GM12872 (cell line): Measurements from ENCODE around the gene SKIC8.

ENCODE experiments used
- TF ChIP-seq, protein P1 (sequence below): IDR thresholded peaks from 3 replicates; pipeline ENCODE4 v1.5.1; 2011; ENCODE audit warnings: low read depth, mild to moderate bottlenecking, low read length, moderate library complexity; ENCODE audit not compliant: insufficient read depth

SKIC8 gene

DNA sequence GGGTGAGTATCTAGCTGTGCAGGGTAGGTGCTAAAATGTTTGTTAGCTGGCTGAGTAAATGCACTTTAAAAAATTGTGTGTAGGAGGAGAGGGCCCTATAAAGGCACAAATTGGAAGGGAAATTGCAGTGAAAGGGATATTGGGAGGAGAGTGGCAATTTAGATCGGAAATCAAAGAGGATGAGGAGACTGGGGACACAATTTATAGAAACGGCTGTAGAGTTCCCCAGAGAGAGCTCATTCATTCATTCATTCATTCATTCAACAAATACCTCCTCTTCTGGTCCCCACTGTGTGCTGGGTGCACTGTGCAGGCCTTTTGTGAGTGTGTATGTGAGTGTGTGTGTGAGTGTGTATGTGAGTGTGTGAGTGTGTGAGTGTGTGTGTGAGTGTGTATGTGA, 32.6 kb downstream of the SKIC8 start:
- TF ChIP-seq, protein P1, sequence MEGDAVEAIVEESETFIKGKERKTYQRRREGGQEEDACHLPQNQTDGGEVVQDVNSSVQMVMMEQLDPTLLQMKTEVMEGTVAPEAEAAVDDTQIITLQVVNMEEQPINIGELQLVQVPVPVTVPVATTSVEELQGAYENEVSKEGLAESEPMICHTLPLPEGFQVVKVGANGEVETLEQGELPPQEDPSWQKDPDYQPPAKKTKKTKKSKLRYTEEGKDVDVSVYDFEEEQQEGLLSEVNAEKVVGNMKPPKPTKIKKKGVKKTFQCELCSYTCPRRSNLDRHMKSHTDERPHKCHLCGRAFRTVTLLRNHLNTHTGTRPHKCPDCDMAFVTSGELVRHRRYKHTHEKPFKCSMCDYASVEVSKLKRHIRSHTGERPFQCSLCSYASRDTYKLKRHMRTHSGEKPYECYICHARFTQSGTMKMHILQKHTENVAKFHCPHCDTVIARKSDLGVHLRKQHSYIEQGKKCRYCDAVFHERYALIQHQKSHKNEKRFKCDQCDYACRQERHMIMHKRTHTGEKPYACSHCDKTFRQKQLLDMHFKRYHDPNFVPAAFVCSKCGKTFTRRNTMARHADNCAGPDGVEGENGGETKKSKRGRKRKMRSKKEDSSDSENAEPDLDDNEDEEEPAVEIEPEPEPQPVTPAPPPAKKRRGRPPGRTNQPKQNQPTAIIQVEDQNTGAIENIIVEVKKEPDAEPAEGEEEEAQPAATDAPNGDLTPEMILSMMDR = no peak

DNA sequence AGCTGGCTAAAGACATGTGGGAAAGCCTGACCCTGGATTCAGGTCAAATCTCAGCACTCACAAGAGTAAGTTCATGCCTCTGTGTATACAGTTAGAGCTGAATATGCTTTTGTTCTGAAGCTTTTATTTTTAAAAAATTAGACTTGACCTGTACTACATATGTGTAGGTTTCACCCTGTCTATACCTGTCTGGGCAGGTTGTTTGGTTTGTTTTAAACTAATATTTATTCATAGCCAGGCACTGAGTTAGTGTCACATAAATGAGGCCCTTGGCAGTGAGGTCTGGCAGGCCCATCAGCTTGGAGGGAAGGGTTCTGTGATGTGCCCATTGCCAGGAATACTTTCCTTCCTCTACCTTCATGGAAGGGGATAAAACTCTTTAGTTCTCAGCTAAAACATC, 33.2 kb downstream of the SKIC8 start:
- TF ChIP-seq, protein P1 = no peak

DNA sequence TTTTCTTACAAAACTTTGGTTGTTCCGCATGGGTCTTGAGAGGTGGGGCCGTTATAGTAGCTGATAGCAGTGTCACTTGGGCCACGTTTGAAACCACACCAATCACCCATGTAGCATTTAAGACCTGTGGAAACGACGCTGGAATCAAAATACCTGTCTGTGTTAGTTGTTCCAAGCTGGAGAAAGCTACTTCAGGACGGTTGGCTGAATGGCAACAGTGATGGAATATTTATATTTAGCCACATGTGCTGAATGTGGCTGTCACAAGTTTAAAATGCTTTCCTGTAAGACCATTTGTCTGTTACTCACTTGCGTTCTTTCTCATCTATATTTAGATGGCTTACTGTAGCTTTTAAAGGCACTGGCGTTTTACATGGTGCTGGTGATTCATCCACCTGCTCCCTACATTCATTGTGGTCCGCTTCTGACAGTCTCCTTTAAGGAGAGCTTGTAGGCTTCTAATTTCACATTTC, 33.6 kb downstream of the SKIC8 start:
- TF ChIP-seq, protein P1 = no peak

DNA sequence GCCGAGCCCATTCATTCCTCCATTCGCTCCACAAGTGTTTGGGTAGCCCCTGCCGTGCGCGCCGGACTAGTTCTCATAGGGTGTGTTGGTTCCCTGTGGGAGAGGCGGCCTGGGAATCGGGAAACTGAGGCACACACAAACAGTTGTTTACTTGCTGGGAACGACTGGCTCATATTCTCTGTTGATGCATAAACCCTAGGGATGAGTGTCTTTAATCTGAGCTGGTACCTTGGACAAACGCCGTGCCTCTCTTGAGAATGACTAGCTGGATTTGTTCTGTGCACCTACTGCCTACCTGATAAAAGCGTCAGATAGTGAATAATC, 34.3 kb downstream of the SKIC8 start:
- TF ChIP-seq, protein P1 = no peak

DNA sequence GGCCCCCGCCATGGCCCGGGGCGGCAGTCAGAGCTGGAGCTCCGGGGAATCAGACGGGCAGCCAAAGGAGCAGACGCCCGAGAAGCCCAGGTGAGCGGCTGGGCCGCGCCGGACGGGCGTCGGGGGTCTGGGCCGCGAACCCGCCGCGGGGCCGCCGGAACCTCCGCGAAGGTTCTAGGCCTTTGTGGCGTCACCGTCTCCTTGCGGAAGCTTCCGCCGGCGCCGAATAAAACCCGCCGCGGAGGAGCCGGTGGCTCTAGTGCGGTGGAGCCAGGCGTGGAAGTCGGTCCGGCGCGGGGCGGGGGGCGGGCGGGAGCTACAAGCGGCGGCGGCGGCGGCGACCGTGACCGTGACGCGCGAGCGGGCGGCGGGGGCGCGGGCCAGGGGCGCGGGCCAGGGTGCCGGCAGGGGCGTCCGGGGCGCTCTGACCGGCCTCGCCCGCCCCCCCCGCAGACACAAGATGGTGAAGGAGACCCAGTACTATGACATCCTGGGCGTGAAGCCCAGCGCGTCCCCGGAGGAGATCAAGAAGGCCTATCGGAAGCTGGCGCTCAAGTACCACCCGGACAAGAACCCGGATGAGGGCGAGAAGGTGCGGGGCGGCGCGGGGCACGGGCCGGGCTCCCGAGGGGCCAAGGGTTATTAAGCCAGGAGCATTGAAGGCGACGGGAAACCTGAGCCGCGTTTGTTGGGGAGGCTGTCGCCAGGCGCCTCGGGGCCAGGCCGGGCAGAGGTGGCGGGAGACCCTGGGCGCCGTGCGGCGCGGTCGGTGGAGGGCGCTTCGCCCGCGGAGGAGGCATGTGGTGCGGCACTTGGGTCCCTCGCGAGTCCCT, 34.9 kb downstream of the SKIC8 start, which contains the start of gene DNAJA4:
Gene DNAJA4 (plus strand): TSS at position 259 of the 833 bp plus-strand sequence. CDS start 202 bp downstream, at position 461.
- TF ChIP-seq, protein P1 = no peak

DNA sequence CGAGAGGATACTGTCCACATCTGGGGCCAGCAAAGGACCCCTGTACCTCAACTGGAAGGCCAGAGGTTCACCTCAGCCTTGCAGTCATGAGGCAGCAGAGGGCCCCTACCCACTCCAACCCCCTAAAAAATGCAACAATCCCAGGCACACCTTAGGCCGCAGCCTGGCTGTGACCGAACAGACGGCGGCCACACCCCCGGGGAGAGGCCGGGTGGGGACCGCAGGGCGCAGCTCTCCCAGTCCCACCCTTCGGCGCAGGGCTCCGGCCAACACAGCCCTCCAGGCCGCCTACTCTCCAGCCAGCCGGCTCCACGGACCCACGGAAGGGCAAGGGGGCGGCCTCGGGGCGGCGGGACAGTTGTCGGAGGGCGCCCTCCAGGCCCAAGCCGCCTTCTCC, 35.5 kb downstream of the SKIC8 start:
- TF ChIP-seq, protein P1 = no peak

DNA sequence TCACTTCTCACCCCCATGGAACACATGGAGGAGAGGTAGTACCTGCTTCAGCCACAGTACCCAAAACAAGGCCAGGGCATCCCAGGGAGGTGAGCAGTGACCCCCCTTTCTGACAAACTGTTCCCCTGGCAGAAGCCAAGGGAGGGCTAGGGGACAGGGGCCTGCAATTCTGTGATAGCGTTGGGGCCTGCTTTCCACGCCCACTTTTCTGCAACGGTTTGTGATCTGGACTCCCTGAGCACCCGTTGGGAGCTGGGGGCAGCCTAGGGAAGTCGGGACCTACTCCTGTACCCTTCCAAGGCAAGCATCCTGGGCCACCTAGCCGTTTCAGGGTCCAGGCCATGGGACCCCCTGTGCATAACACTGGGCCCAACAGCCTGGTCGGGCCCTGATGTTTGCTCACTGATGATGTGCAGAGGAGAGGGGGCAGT, 36.0 kb downstream of the SKIC8 start:
- TF ChIP-seq, protein P1 = no peak
